ENCODE results near the gene SLC13A4. TPM values are rescaled to one million over a fixed set of nuclear protein-coding genes. Genes with fewer than 3 reads are reported as not detected.

Gene SLC13A4
- total and polyA plus RNA-seq, 7 donors: 0.01 to 0.08 (median 0.03) TPM; not detected in 4

- intact Hi-C loops (cut with DNase I): no loop called here
- ATAC-seq: no peak
- TF ChIP-seq CTCF (IDR thresholded peaks at IDR 0.05): no peak
- H3K4me1 ChIP-seq: no peaks in the 10 kb centered on the region
- H3K36me3 ChIP-seq (ENCODE audit: insufficient read depth in 1 of 2, low read depth in 1 of 2): no peaks in the 10 kb centered on the region
- no peak overlapping the region for H3K4me3 ChIP-seq
- no peak overlapping the region for H3K27ac ChIP-seq
- no peaks in the 10 kb centered on the region for H3K27me3 ChIP-seq (ENCODE audit: insufficient read depth in 3 of 3, low read length in 2 of 3)
- 91% methylated on average over 8 of the region's 8 CpGs for WGBS, 3 donors
- H3K9me3 ChIP-seq: no peaks in the 10 kb centered on the region
- DNase-seq: no peak
These were observed 19.4 kb upstream of the SLC13A4 start for GRCh38 chr7:135747366-135747765.

- DNase-seq: peak; percentile 68 to 72
- no peaks in the 10 kb centered on the region for H3K4me1 ChIP-seq
- no peaks in the 10 kb centered on the region for H3K9me3 ChIP-seq
- no peak overlapping the region for H3K4me3 ChIP-seq
- peak; percentile 51 to 72 (median 70) for ATAC-seq
- H3K36me3 ChIP-seq (ENCODE audit: insufficient read depth in 1 of 2, low read depth in 1 of 2): no peaks in the 10 kb centered on the region
- no peak overlapping the region for H3K27ac ChIP-seq
- WGBS, 3 donors: 56 to 69% (median 58%) methylated on average over 9 of the region's 9 CpGs
- H3K27me3 ChIP-seq (ENCODE audit: insufficient read depth in 3 of 3, low read length in 2 of 3): no peaks in the 10 kb centered on the region
- intact Hi-C loops (cut with DNase I): no loop called here
- no peak for TF ChIP-seq CTCF (IDR thresholded peaks at IDR 0.05)
These were observed 17.8 kb upstream of the SLC13A4 start for GRCh38 chr7:135745703-135746312.

GRCh38 chr7:135744938-135745702 lies 17.1 kb upstream of the SLC13A4 start:
- H3K4me1 ChIP-seq: no peaks in the 10 kb centered on the region
- no peaks in the 10 kb centered on the region for H3K36me3 ChIP-seq (ENCODE audit: insufficient read depth in 1 of 2, low read depth in 1 of 2)
- ATAC-seq (peak in 1 of 4 donors; percentile 20), DNase-seq (no peak)
- H3K27me3 ChIP-seq (ENCODE audit: insufficient read depth in 3 of 3, low read length in 2 of 3): no peaks in the 10 kb centered on the region
- 84 to 88% (median 87%) methylated on average over 8 of the region's 8 CpGs for WGBS, 3 donors
- H3K27ac ChIP-seq: no peak overlapping the region
- no peak overlapping the region for H3K4me3 ChIP-seq
- no peaks in the 10 kb centered on the region for H3K9me3 ChIP-seq
- TF ChIP-seq CTCF (IDR thresholded peaks at IDR 0.05): no peak
- intact Hi-C loops (cut with DNase I): no loop called here

- no peak for TF ChIP-seq CTCF (IDR thresholded peaks at IDR 0.05)
- H3K4me3 ChIP-seq: no peak overlapping the region
- peak in 1 of 2 donors; percentile 28 for DNase-seq
- peak in 1 of 4 donors; percentile 25 for ATAC-seq
- H3K4me1 ChIP-seq: no peaks in the 10 kb centered on the region
- WGBS, 3 donors: 30 to 38% (median 31%) methylated on average over 14 of the region's 14 CpGs
- no peaks in the 10 kb centered on the region for H3K36me3 ChIP-seq (ENCODE audit: insufficient read depth in 1 of 2, low read depth in 1 of 2)
- intact Hi-C loops (cut with DNase I): no loop called here
- no peak overlapping the region for H3K27ac ChIP-seq
- H3K9me3 ChIP-seq: no peaks in the 10 kb centered on the region
- H3K27me3 ChIP-seq (ENCODE audit: insufficient read depth in 3 of 3, low read length in 2 of 3): no peaks in the 10 kb centered on the region
These were observed 16.1 kb upstream of the SLC13A4 start for GRCh38 chr7:135743907-135744731.
